ENCODE measurements around the gene PRKN. TPM values are rescaled to one million over a fixed set of nuclear protein-coding genes. Genes with fewer than 3 reads are reported as not detected.

PRKN gene
- total and polyA plus RNA-seq, 2 experiments from 2014 or later: 1.2 to 2.3 TPM

- 95 to 96% methylated on average over 4 of the region's 4 CpGs for WGBS, 2 experiments (ENCODE audit: low coverage in 1 of 2, low lambda C conversion rate in 2 of 2, missing lambda C conversion rate in 2 of 2)
- H2AFZ ChIP-seq: no peak overlapping the region
- H3K9me3 ChIP-seq (ENCODE audit: low read depth): no peaks in the 10 kb centered on the region
- TF ChIP-seq EZH2phosphoT487 (IDR thresholded peaks at IDR 0.05; ENCODE audit: insufficient read depth, low read depth) (no peak), EZH2 (IDR thresholded peaks at IDR 0.05; ENCODE audit: insufficient read depth, poor library complexity, severe bottlenecking) (no peak)
- H3K4me3 ChIP-seq: no peak overlapping the region
- H3K27me3 ChIP-seq (replicated peaks; ENCODE audit: insufficient read depth): no peaks in the 10 kb centered on the region
- no peak overlapping the region for H3K9ac ChIP-seq
- peaks cover 23% of the 10 kb centered on the region for H3F3A ChIP-seq (ENCODE audit: insufficient read depth)
- peaks cover 38% of the 10 kb centered on the region for H3K4me1 ChIP-seq (ENCODE audit: insufficient read depth)
- H3K79me2 ChIP-seq (ENCODE audit: insufficient read depth): no peaks in the 10 kb centered on the region
- H4K20me1 ChIP-seq (ENCODE audit: insufficient read depth): no peaks in the 10 kb centered on the region
- no peak overlapping the region for H3K4me2 ChIP-seq (ENCODE audit: unreplicated experiment)
- H3K9me2 ChIP-seq (ENCODE audit: insufficient read depth): no peaks in the 10 kb centered on the region
- in situ Hi-C loops (cut with MboI): no loop called here
- H3K27ac ChIP-seq: no peak overlapping the region
- H3K36me3 ChIP-seq (ENCODE audit: low read depth): no peaks in the 10 kb centered on the region
- no peak for DNase-seq
Measured at GRCh38 chr6:161440299-161440698, 1287.3 kb downstream of the PRKN start.

GRCh38 chr6:161439093-161439492 is 1288.5 kb downstream of the PRKN start:
- Histone ChIP-seq H3K27me3 (replicated peaks; ENCODE audit: insufficient read depth) (no peaks in the 10 kb centered on the region), H4K20me1 (ENCODE audit: insufficient read depth) (no peaks in the 10 kb centered on the region), H3K9me2 (ENCODE audit: insufficient read depth) (no peaks in the 10 kb centered on the region), H3K79me2 (ENCODE audit: insufficient read depth) (no peaks in the 10 kb centered on the region), H3K36me3 (ENCODE audit: low read depth) (no peaks in the 10 kb centered on the region), H3K4me3 (peak overlapping the region; percentile 39), H3K9me3 (ENCODE audit: low read depth) (no peaks in the 10 kb centered on the region), H3K4me1 (ENCODE audit: insufficient read depth) (peaks cover 47% of the 10 kb centered on the region), H3K4me2 (ENCODE audit: unreplicated experiment) (peak overlapping the region; percentile 66), H2AFZ (peak overlapping the region; percentile 69), H3K9ac (peak overlapping the region; percentile 52), H3F3A (ENCODE audit: insufficient read depth) (peaks cover 32% of the 10 kb centered on the region), H3K27ac (peak overlapping the region; percentile 71)
- WGBS, 2 experiments (ENCODE audit: low coverage in 1 of 2, low lambda C conversion rate in 2 of 2, missing lambda C conversion rate in 2 of 2): 10 to 14% methylated on average over 12 of the region's 12 CpGs
- DNase-seq: peak; percentile 98
- in situ Hi-C loops (cut with MboI): no loop called here
- TF ChIP-seq EZH2 (IDR thresholded peaks at IDR 0.05; ENCODE audit: insufficient read depth, poor library complexity, severe bottlenecking) (no peak), EZH2phosphoT487 (IDR thresholded peaks at IDR 0.05; ENCODE audit: insufficient read depth, low read depth) (no peak)

GRCh38 chr6:161438430-161439030 is 1289.0 kb downstream of the PRKN start:
- no peaks in the 10 kb centered on the region for H4K20me1 ChIP-seq (ENCODE audit: insufficient read depth)
- WGBS, 2 experiments (ENCODE audit: low coverage in 1 of 2, low lambda C conversion rate in 2 of 2, missing lambda C conversion rate in 2 of 2): 80 to 82% methylated on average over 12 of the region's 12 CpGs
- no peak for DNase-seq
- no peaks in the 10 kb centered on the region for H3K79me2 ChIP-seq (ENCODE audit: insufficient read depth)
- H3K27me3 ChIP-seq (replicated peaks; ENCODE audit: insufficient read depth): no peaks in the 10 kb centered on the region
- peaks cover 34% of the 10 kb centered on the region for H3F3A ChIP-seq (ENCODE audit: insufficient read depth)
- peak overlapping the region; percentile 39 for H3K4me3 ChIP-seq
- H3K27ac ChIP-seq: peak overlapping the region; percentile 71
- H3K9me2 ChIP-seq (ENCODE audit: insufficient read depth): no peaks in the 10 kb centered on the region
- no peaks in the 10 kb centered on the region for H3K36me3 ChIP-seq (ENCODE audit: low read depth)
- peak overlapping the region; percentile 52 for H3K9ac ChIP-seq
- 0 out of 2 replicates have a peak overlapping the region, but pooled peaks have one; percentile 69 for H2AFZ ChIP-seq
- H3K9me3 ChIP-seq (ENCODE audit: low read depth): no peaks in the 10 kb centered on the region
- TF ChIP-seq EZH2 (IDR thresholded peaks at IDR 0.05; ENCODE audit: insufficient read depth, poor library complexity, severe bottlenecking): no peak
- no peak for TF ChIP-seq EZH2phosphoT487 (IDR thresholded peaks at IDR 0.05; ENCODE audit: insufficient read depth, low read depth)
- H3K4me1 ChIP-seq (ENCODE audit: insufficient read depth): peaks cover 47% of the 10 kb centered on the region
- in situ Hi-C loops (cut with MboI): no loop called here
- peak overlapping the region; percentile 66 for H3K4me2 ChIP-seq (ENCODE audit: unreplicated experiment)

GRCh38 chr6:161437851-161438250 is 1289.7 kb downstream of the PRKN start:
- H3K4me1 ChIP-seq (ENCODE audit: insufficient read depth): peaks cover 44% of the 10 kb centered on the region
- no peaks in the 10 kb centered on the region for H3K79me2 ChIP-seq (ENCODE audit: insufficient read depth)
- TF ChIP-seq EZH2 (IDR thresholded peaks at IDR 0.05; ENCODE audit: insufficient read depth, poor library complexity, severe bottlenecking) (no peak), EZH2phosphoT487 (IDR thresholded peaks at IDR 0.05; ENCODE audit: insufficient read depth, low read depth) (no peak)
- no peaks in the 10 kb centered on the region for H3K36me3 ChIP-seq (ENCODE audit: low read depth)
- 29 to 41% methylated on average over 3 of the region's 3 CpGs for whole genome bisulfite sequencing, 2 experiments (ENCODE audit: low coverage in 1 of 2, low lambda C conversion rate in 2 of 2, missing lambda C conversion rate in 2 of 2)
- H3K9ac ChIP-seq: no peak overlapping the region
- in situ Hi-C loops (cut with MboI): no loop called here
- no peaks in the 10 kb centered on the region for H4K20me1 ChIP-seq (ENCODE audit: insufficient read depth)
- peak; percentile 57 for DNase-seq
- H3K27me3 ChIP-seq (replicated peaks; ENCODE audit: insufficient read depth): no peaks in the 10 kb centered on the region
- no peak overlapping the region for H3K4me3 ChIP-seq
- no peak overlapping the region for H3K4me2 ChIP-seq (ENCODE audit: unreplicated experiment)
- no peak overlapping the region for H2AFZ ChIP-seq
- H3F3A ChIP-seq (ENCODE audit: insufficient read depth): peaks cover 34% of the 10 kb centered on the region
- H3K9me3 ChIP-seq (ENCODE audit: low read depth): no peaks in the 10 kb centered on the region
- H3K27ac ChIP-seq: no peak overlapping the region
- no peaks in the 10 kb centered on the region for H3K9me2 ChIP-seq (ENCODE audit: insufficient read depth)
